ENCODE results near the gene ULBP2.
"Not testable (repeated sequence)": the region's sequence is repeated elsewhere in the genome, so short reads cannot be mapped to it uniquely, and the experiment has no call there.

ULBP2 gene

GRCh38 chr6:149929422-149929821 is 12.4 kb upstream of the ULBP2 start:
- DNase-seq, result no peak

GRCh38 chr6:149931501-149931900 is 10.3 kb upstream of the ULBP2 start:
- no peak for DNase-seq

GRCh38 chr6:149933036-149933435 is 8.8 kb upstream of the ULBP2 start:
- no peak for DNase-seq

- no peak for DNase-seq
Observed at GRCh38 chr6:149933461-149933860, 8.4 kb upstream of the ULBP2 start.

GRCh38 chr6:149934249-149935156 is 7.3 kb upstream of the ULBP2 start:
- DNase-seq, result peak; percentile 58 to 79

- no peak for DNase-seq
Observed at GRCh38 chr6:149935246-149935645, 6.6 kb upstream of the ULBP2 start.

- no peak for DNase-seq
Observed at GRCh38 chr6:149935668-149936067, 6.1 kb upstream of the ULBP2 start.

GRCh38 chr6:149936743-149937142 is 5.1 kb upstream of the ULBP2 start:
- no peak for DNase-seq

- DNase-seq, result not testable (repeated sequence)
Observed at GRCh38 chr6:149938013-149938570, 3.7 kb upstream of the ULBP2 start.

GRCh38 chr6:149938571-149939355 is 3.1 kb upstream of the ULBP2 start:
- peak; percentile 39 to 42 for DNase-seq

- no peak for DNase-seq
Observed at GRCh38 chr6:149939356-149939648, 2.5 kb upstream of the ULBP2 start.

GRCh38 chr6:149939909-149940671 is 1.7 kb upstream of the ULBP2 start:
- no peak for DNase-seq

GRCh38 chr6:149940672-149940982 is 1.2 kb upstream of the ULBP2 start:
- DNase-seq, result no peak

- DNase-seq, result no peak
Observed at GRCh38 chr6:149942461-149942829, 631 bp downstream of the ULBP2 start.

- DNase-seq, result not testable (repeated sequence)
Observed at GRCh38 chr6:149943321-149943720, 1.5 kb downstream of the ULBP2 start.

GRCh38 chr6:149945276-149945675 is 3.5 kb downstream of the ULBP2 start:
- not testable (repeated sequence) for DNase-seq

- not testable (repeated sequence) for DNase-seq
Observed at GRCh38 chr6:149946631-149947030, 4.8 kb downstream of the ULBP2 start.

- not testable (repeated sequence) for DNase-seq
Observed at GRCh38 chr6:149947533-149947932, 5.7 kb downstream of the ULBP2 start.

- no peak for DNase-seq
Observed at GRCh38 chr6:149948011-149948410, 6.2 kb downstream of the ULBP2 start.

- DNase-seq, result no peak
Observed at GRCh38 chr6:149948616-149949015, 6.8 kb downstream of the ULBP2 start.

- DNase-seq, result no peak
Observed at GRCh38 chr6:149950423-149950822, 8.6 kb downstream of the ULBP2 start.

GRCh38 chr6:149951096-149951495 is 9.3 kb downstream of the ULBP2 start:
- no peak for DNase-seq

- DNase-seq, result no peak
Observed at GRCh38 chr6:149951626-149952025, 9.8 kb downstream of the ULBP2 start.
